SK-N-SH (cell line): Measurements from ENCODE around the gene TMEM200C. TPM values are rescaled to one million over a fixed set of nuclear protein-coding genes. Genes with fewer than 3 reads are reported as not detected.

ENCODE experiments used
- CTCF ChIA-PET: fragments of 300-600, 350-600 bp; formaldehyde crosslinking; extraction: SDS; loops from one replicate; lab custom pipeline; 2021; lab: Yijun Ruan, JAX
- POLR2A ChIA-PET: fragments of 350-600 bp; sonication (Branson Sonifier 250); formaldehyde crosslinking; extraction: SDS; loops from one replicate; lab custom pipeline; 2020; ENCODE audit warnings: antibody characterized with exemption, inconsistent platforms; lab: Yijun Ruan, JAX
- DNase-seq: peaks from one replicate; pipeline ENCODE4 v3.0.0; 2012
- H2AFZ ChIP-seq: fragments of 200-600 bp; sonication (generic); 2 replicates; pipeline ENCODE4 v1.8.1; 2016; ENCODE audit warnings: antibody characterized with exemption, mild to moderate bottlenecking, low read depth
- H3F3A ChIP-seq: fragments of 200-600 bp; sonication (generic); replicated peaks from 2 replicates; pipeline ENCODE3; 2016; ENCODE audit warnings: antibody characterized with exemption, mild to moderate bottlenecking; ENCODE audit not compliant: insufficient read depth
- H3K27ac ChIP-seq, 2 experiments: fragments of 200-500 bp in 1 of 2; fragments of 200-600 bp in 1 of 2; sonication (Bioruptor generic) in 1 of 2; sonication (generic), shearing (Covaris generic) in 1 of 2; 2 replicates each; pipeline versions ENCODE4 v1.5.1 to v1.6.1; 2014 to 2016; ENCODE audit warnings: low read depth in 2 of 2, inconsistent platforms in 1 of 2, low read length in 1 of 2, mild to moderate bottlenecking in 1 of 2, mixed read lengths in 1 of 2
- H3K27me3 ChIP-seq: fragments of 200-600 bp; sonication (generic), shearing (Covaris generic); 2 replicates; pipeline ENCODE4 v1.6.1; 2016; ENCODE audit warnings: mixed run types; ENCODE audit not compliant: insufficient read depth
- H3K36me3 ChIP-seq, 2 experiments: fragments of 200-500 bp in 1 of 2; fragments of 200-600 bp in 1 of 2; sonication (Bioruptor generic) in 1 of 2; sonication (generic) in 1 of 2; replicated peaks in 1 of 2; 2 replicates each; pipeline versions ENCODE3 to v1.5.1; 2014 to 2016; ENCODE audit warnings: low read length in 1 of 2, mild to moderate bottlenecking in 1 of 2; ENCODE audit not compliant: insufficient read depth in 2 of 2, control insufficient read depth in 1 of 2
- H3K4me1 ChIP-seq, 2 experiments: fragments of 200-500 bp in 1 of 2; fragments of 200-600 bp in 1 of 2; sonication (Bioruptor generic) in 1 of 2; sonication (generic), shearing (Covaris generic) in 1 of 2; 2 replicates each; pipeline versions ENCODE4 v1.5.1 to v1.6.1; 2014 to 2016; ENCODE audit warnings: low read depth in 1 of 2, low read length in 1 of 2, mixed run types in 1 of 2; ENCODE audit not compliant: insufficient read depth in 2 of 2, control insufficient read depth in 1 of 2
- H3K4me2 ChIP-seq: fragments of 200-600 bp; sonication (generic), shearing (Covaris generic); 2 replicates; pipeline ENCODE4 v1.6.1; 2017; ENCODE audit warnings: mixed run types
- H3K4me3 ChIP-seq, 2 experiments: fragments of 200-500 bp in 1 of 2; fragments of 200-600 bp in 1 of 2; sonication (Bioruptor generic) in 1 of 2; sonication (generic), shearing (Covaris generic) in 1 of 2; 2 replicates each; pipeline versions ENCODE4 v1.5.1 to v1.8.1; 2014 to 2016; ENCODE audit warnings: low read depth in 2 of 2, inconsistent platforms in 1 of 2, low read length in 1 of 2, mild to moderate bottlenecking in 1 of 2, mixed read lengths in 1 of 2, moderate library complexity in 1 of 2
- H3K79me2 ChIP-seq: fragments of 200-600 bp; sonication (generic); 2 replicates; pipeline ENCODE4 v1.8.1; 2017; ENCODE audit warnings: mild to moderate bottlenecking; ENCODE audit not compliant: insufficient read depth
- H3K9ac ChIP-seq: fragments of 200-600 bp; sonication (generic); 2 replicates; pipeline ENCODE4 v1.6.1; 2017; ENCODE audit warnings: mixed run types
- H3K9me2 ChIP-seq: fragments of 200-600 bp; sonication (generic); 2 replicates; pipeline ENCODE4 v1.6.1; 2017; ENCODE audit warnings: mixed run types
- H3K9me3 ChIP-seq: fragments of 200-600 bp; sonication (generic); 2 replicates; pipeline ENCODE4 v1.6.1; 2017; ENCODE audit warnings: mixed run types, mild to moderate bottlenecking, moderate library complexity
- H4K20me1 ChIP-seq: fragments of 200-600 bp; sonication (generic); 2 replicates; pipeline ENCODE4 v1.6.1; 2017; ENCODE audit warnings: mild to moderate bottlenecking, mixed run types; ENCODE audit not compliant: insufficient read depth
- CHD2 ChIP-seq: fragments of 150-350 bp; IDR thresholded peaks from 2 replicates; pipeline ENCODE4 v1.6.1; 2018; ENCODE audit warnings: low read length; ENCODE audit not compliant: partially characterized antibody
- ELF1 ChIP-seq: IDR thresholded peaks from 2 replicates; pipeline ENCODE4 v1.4.0; 2012
- EP300 ChIP-seq, 2 experiments: IDR thresholded peaks; 2 replicates each; pipeline versions ENCODE4 v1.4.0 to v1.6.1; 2012; ENCODE audit warnings: borderline replicate concordance in 1 of 2, low read depth in 1 of 2, low read length in 1 of 2
- JUND ChIP-seq: IDR thresholded peaks from 2 replicates; pipeline ENCODE4 v1.4.0; 2012
- MXI1 ChIP-seq: IDR thresholded peaks from 2 replicates; pipeline ENCODE4 v1.6.1; 2012; ENCODE audit warnings: mild to moderate bottlenecking, low read depth, low read length, improper control_type of control experiment
- NRF1 ChIP-seq: IDR thresholded peaks from 2 replicates; pipeline ENCODE4 v1.6.1; 2012; ENCODE audit warnings: low read depth, mild to moderate bottlenecking, low read length
- POLR2AphosphoS5 ChIP-seq: IDR thresholded peaks from 2 replicates; pipeline ENCODE4 v1.6.1; 2012; ENCODE audit warnings: low read depth, low read length
- RAD21 ChIP-seq: IDR thresholded peaks from 2 replicates; pipeline ENCODE4 v1.6.1; 2012; ENCODE audit warnings: mild to moderate bottlenecking, low read length
- RCOR1 ChIP-seq: fragments of 150-350 bp; IDR thresholded peaks from 2 replicates; pipeline ENCODE4 v1.6.1; 2017; ENCODE audit warnings: antibody characterized with exemption, low read length
- RXRA ChIP-seq: IDR thresholded peaks from 2 replicates; pipeline ENCODE4 v1.4.0; 2012; ENCODE audit warnings: low read depth, mild to moderate bottlenecking, borderline replicate concordance
- SMC3 ChIP-seq: IDR thresholded peaks from 2 replicates; pipeline ENCODE4 v1.6.1; 2012; ENCODE audit warnings: low read depth, low read length, improper control_type of control experiment
- TAF1 ChIP-seq: IDR thresholded peaks from 2 replicates; pipeline ENCODE4 v1.6.1; 2012; ENCODE audit warnings: low read depth, mild to moderate bottlenecking, low read length, moderate library complexity, borderline replicate concordance
- TCF12 ChIP-seq: IDR thresholded peaks from 2 replicates; pipeline ENCODE4 v1.4.0; 2012
- WGBS: methylation state at CpG from one replicate; pipeline ENCODE4 v1.1.6; 2017; ENCODE audit warnings: low lambda C conversion rate; 5-methylcytosine and 5-hydroxymethylcytosine counted together
- polyA plus RNA-seq, 3 experiments: library from polyadenylated mRNA; depleted of rRNA; stranded (reverse); fragments of >200 nt; gene quantifications; 2 replicates each; pipeline ENCODE4 v1.2.3, GENCODE V29; 2012
- TF ChIP-seq, protein P1 (sequence below): IDR thresholded peaks from 2 replicates; pipeline ENCODE4 v1.4.0; 2012; ENCODE audit warnings: low read depth, borderline replicate concordance
- TF ChIP-seq, protein P2 (sequence below): IDR thresholded peaks from 2 replicates; pipeline ENCODE4; 2012
- TF ChIP-seq, protein P3 (sequence below): IDR thresholded peaks from 2 replicates; pipeline ENCODE4 v1.6.1; 2012; ENCODE audit warnings: mild to moderate bottlenecking, low read depth, low read length, moderate library complexity

Gene TMEM200C
- polyA plus RNA-seq, 1 of the 3 experiments (the other 2 are of a cell fraction): not detected

DNA sequence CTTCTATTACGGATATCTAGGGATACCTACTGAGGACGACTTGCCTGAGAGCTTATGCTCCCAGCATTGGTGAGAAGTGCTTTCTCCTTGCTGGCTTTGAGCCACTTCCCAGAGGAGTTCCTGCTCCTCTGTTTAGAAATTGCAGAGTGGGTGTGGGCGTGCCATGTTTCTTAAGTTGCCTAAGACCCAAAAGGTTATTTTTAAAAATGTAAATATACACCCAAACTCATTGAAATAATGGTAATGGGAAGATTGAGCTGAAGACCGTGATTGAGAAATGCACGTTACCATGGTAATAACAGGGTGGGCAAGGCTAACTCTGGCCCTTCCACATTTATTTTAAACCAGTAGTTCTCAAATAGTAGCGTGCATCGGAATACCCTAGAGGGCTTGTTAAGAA, 17.2 kb upstream of the TMEM200C start:
- H3K79me2 ChIP-seq: no peaks in the 10 kb centered on the region
- POLR2A ChIA-PET: no interaction called here
- H2AFZ ChIP-seq: no peak overlapping the region
- H3F3A ChIP-seq: no peaks in the 10 kb centered on the region
- no peak for DNase-seq
- no peaks in the 10 kb centered on the region for H3K4me1 ChIP-seq
- H3K9me3 ChIP-seq: no peaks in the 10 kb centered on the region
- H3K9ac ChIP-seq: no peak overlapping the region
- H4K20me1 ChIP-seq: no peaks in the 10 kb centered on the region
- H3K36me3 ChIP-seq: no peaks in the 10 kb centered on the region
- TF ChIP-seq RCOR1 (no peak), EP300 (IDR thresholded peaks at IDR 0.05; ENCODE audit: borderline replicate concordance in 1 of 2, low read depth in 1 of 2, low read length in 1 of 2) (no peak), ELF1 (no peak), NRF1 (no peak), JUND (no peak), POLR2AphosphoS5 (no peak), CHD2 (no peak), TCF12 (no peak), RXRA (no peak)
- TF ChIP-seq, protein P1, sequence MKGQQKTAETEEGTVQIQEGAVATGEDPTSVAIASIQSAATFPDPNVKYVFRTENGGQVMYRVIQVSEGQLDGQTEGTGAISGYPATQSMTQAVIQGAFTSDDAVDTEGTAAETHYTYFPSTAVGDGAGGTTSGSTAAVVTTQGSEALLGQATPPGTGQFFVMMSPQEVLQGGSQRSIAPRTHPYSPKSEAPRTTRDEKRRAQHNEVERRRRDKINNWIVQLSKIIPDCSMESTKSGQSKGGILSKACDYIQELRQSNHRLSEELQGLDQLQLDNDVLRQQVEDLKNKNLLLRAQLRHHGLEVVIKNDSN: no peak
- TF ChIP-seq, protein P2, sequence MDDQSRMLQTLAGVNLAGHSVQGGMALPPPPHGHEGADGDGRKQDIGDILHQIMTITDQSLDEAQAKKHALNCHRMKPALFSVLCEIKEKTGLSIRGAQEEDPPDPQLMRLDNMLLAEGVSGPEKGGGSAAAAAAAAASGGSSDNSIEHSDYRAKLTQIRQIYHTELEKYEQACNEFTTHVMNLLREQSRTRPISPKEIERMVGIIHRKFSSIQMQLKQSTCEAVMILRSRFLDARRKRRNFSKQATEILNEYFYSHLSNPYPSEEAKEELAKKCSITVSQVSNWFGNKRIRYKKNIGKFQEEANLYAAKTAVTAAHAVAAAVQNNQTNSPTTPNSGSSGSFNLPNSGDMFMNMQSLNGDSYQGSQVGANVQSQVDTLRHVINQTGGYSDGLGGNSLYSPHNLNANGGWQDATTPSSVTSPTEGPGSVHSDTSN: no peak
- TF ChIP-seq, protein P3, sequence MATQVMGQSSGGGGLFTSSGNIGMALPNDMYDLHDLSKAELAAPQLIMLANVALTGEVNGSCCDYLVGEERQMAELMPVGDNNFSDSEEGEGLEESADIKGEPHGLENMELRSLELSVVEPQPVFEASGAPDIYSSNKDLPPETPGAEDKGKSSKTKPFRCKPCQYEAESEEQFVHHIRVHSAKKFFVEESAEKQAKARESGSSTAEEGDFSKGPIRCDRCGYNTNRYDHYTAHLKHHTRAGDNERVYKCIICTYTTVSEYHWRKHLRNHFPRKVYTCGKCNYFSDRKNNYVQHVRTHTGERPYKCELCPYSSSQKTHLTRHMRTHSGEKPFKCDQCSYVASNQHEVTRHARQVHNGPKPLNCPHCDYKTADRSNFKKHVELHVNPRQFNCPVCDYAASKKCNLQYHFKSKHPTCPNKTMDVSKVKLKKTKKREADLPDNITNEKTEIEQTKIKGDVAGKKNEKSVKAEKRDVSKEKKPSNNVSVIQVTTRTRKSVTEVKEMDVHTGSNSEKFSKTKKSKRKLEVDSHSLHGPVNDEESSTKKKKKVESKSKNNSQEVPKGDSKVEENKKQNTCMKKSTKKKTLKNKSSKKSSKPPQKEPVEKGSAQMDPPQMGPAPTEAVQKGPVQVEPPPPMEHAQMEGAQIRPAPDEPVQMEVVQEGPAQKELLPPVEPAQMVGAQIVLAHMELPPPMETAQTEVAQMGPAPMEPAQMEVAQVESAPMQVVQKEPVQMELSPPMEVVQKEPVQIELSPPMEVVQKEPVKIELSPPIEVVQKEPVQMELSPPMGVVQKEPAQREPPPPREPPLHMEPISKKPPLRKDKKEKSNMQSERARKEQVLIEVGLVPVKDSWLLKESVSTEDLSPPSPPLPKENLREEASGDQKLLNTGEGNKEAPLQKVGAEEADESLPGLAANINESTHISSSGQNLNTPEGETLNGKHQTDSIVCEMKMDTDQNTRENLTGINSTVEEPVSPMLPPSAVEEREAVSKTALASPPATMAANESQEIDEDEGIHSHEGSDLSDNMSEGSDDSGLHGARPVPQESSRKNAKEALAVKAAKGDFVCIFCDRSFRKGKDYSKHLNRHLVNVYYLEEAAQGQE: no peak
- TF ChIP-seq, all 33 proteins: peak for 0
- Histone ChIP-seq H3K27me3 (no peaks in the 10 kb centered on the region; the same call in 1 of the 2 replicates), H3K9me2 (no peaks in the 10 kb centered on the region), H3K4me3 (no peak overlapping the region), H3K4me2 (no peak overlapping the region), H3K27ac (no peak overlapping the region)
- CTCF ChIA-PET: interaction anchor here (1.0 kb wide), 1 partner anchor 16 kb away, joined by 3 read pairs; no protein-coding TSS in a partner anchor
- 35% methylated on average over 7 of the region's 7 CpGs for WGBS

DNA sequence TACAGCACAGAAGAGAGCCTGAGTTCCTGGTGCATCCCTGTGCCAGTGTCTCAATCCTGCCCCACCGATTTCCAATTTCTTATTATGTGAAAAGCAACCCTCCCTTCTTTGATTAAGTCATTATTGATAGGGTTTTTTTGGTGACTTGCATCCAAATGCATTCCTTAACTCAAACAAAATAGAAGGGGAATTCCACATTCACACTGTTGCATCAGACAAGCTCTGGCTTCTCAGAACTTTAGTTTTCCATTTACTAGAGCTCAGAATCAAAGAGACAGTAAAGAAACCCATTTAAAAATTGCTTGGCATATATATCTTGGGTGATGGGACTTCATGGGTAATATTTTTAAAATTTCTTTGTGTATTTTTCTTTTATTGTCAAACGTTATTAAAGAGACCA, 13.8 kb upstream of the TMEM200C start:
- Histone ChIP-seq H3K4me1 (no peaks in the 10 kb centered on the region), H3K27me3 (no peaks in the 10 kb centered on the region; the same call in 1 of the 2 replicates), H4K20me1 (no peaks in the 10 kb centered on the region), H3F3A (no peaks in the 10 kb centered on the region), H3K36me3 (no peaks in the 10 kb centered on the region), H3K9me3 (no peaks in the 10 kb centered on the region), H3K9ac (no peak overlapping the region), H3K4me3 (no peak overlapping the region), H2AFZ (no peak overlapping the region), H3K9me2 (no peaks in the 10 kb centered on the region), H3K4me2 (no peak overlapping the region), H3K79me2 (no peaks in the 10 kb centered on the region), H3K27ac (no peak overlapping the region)
- CTCF ChIA-PET: interaction anchor here (1.3 to 1.5 kb wide), 3 partner anchors 13 to 309 kb away, joined by 3 to 4 read pairs (median 4); partner anchors contain the start of gene TMEM200C
- no peak for DNase-seq
- 10% methylated on average over 2 of the region's 2 CpGs for WGBS
- no peak for TF ChIP-seq RAD21
- no peak for TF ChIP-seq MXI1
- TF ChIP-seq TCF12: no peak
- no peak for TF ChIP-seq SMC3
- no peak for TF ChIP-seq JUND
- no peak for TF ChIP-seq RCOR1
- no peak for TF ChIP-seq TAF1
- TF ChIP-seq EP300 (IDR thresholded peaks at IDR 0.05; ENCODE audit: borderline replicate concordance in 1 of 2, low read depth in 1 of 2, low read length in 1 of 2): no peak
- POLR2A ChIA-PET: no interaction called here
